Measurements from ENCODE around the gene HS3ST4. TPM values are rescaled to one million over a fixed set of nuclear protein-coding genes. Genes with fewer than 3 reads are reported as not detected.

The HS3ST4 gene
- total and polyA plus RNA-seq, 2 of the 4 experiments (the other 2 are of a cell fraction): not detected

GRCh38 chr16:25785361-25785760 lies 93.6 kb downstream of the HS3ST4 start:
- Histone ChIP-seq H3K79me1 (ENCODE audit: low read depth in 1 of 2, low read length in 2 of 2) (no peaks in the 10 kb centered on the region), H4K8ac (ENCODE audit: low read depth in 2 of 2, low read length in 2 of 2) (no peak overlapping the region), H2BK120ac (ENCODE audit: low read depth, low read length) (no peak overlapping the region), H3K4ac (ENCODE audit: low read depth, low read length) (no peak overlapping the region), H3K9me3 (ENCODE audit: control insufficient read depth, insufficient read depth, low read length) (0 out of 2 replicates have a peak, but pooled peaks cover 7% of the 10 kb centered on the region), H3K4me3 (ENCODE audit: insufficient read depth, low read depth, low read length) (no peak overlapping the region), H3K4me1 (ENCODE audit: control insufficient read depth, insufficient read depth, low read length) (no peaks in the 10 kb centered on the region), H2BK5ac (ENCODE audit: low read depth, low read length, poor library complexity, severe bottlenecking) (no peak overlapping the region), H2BK15ac (ENCODE audit: low read depth, low read length) (no peak overlapping the region), H2BK20ac (ENCODE audit: low read depth, low read length) (no peak overlapping the region), H2AK9ac (replicated peaks; ENCODE audit: low read depth, low read length, poor library complexity) (no peak overlapping the region), H3K9me1 (ENCODE audit: insufficient read depth, low read length) (no peaks in the 10 kb centered on the region), H2AK5ac (ENCODE audit: low read depth, low read length) (no peak overlapping the region), H3K4me2 (ENCODE audit: low read depth, low read length) (no peak overlapping the region), H3K27ac (ENCODE audit: insufficient read depth, low read length) (no peak overlapping the region), H3K27me3 (ENCODE audit: control insufficient read depth, insufficient read depth, low read length) (no peaks in the 10 kb centered on the region), H4K20me1 (ENCODE audit: insufficient read depth, low read length) (no peaks in the 10 kb centered on the region), H4K91ac (ENCODE audit: insufficient read depth, low read depth, low read length) (no peak overlapping the region), H3K36me3 (ENCODE audit: control insufficient read depth, insufficient read depth, low read length) (no peaks in the 10 kb centered on the region), H3K23ac (ENCODE audit: low read depth, low read length) (no peak overlapping the region), H3K18ac (ENCODE audit: low read depth, low read length) (no peak overlapping the region), H3K9ac (ENCODE audit: low read depth, low read length) (no peak overlapping the region), H3K14ac (replicated peaks; ENCODE audit: low read depth, low read length) (no peak overlapping the region), H3K56ac (ENCODE audit: extremely low read depth, insufficient read depth, low read length) (no peak overlapping the region), H4K5ac (ENCODE audit: low read depth, low read length) (no peak overlapping the region), H2AFZ (replicated peaks; ENCODE audit: low read length, poor library complexity) (no peak overlapping the region)
- in situ Hi-C loops (cut with MboI; ENCODE audit: low sequenced_read_pairs): no loop called here
- no peak for ATAC-seq (ENCODE audit: low read depth)
- dilution Hi-C loops (cut with HindIII; ENCODE audit: low sequenced_read_pairs, unreplicated experiment): no loop called here
- no peak for DNase-seq
- BruUV-seq (replicated peaks): no TSS peak
- ChIA-PET CTCF (no interaction called here), POLR2A (ENCODE audit: unreplicated experiment) (no interaction called here)
- intact Hi-C loops (cut with micrococcal nuclease): no loop called here
- WGBS, 2 experiments (ENCODE audit: extremely low coverage in 2 of 2, insufficient read length in 1 of 2): 75% methylated on average over 1 of the region's 4 CpGs; no CpG with 5 or more reads in 1 of the 2 experiments
- no peak for TF ChIP-seq ELK1 (IDR thresholded peaks at IDR 0.05; ENCODE audit: borderline replicate concordance, low read depth, low read length)
- TF ChIP-seq MAZ (IDR thresholded peaks at IDR 0.05; ENCODE audit: borderline replicate concordance, low read depth, low read length): no peak
- no peak for TF ChIP-seq POLR2A (IDR thresholded peaks at IDR 0.05; ENCODE audit: low read depth, low read length)
- TF ChIP-seq RAD21 (IDR thresholded peaks at IDR 0.05; ENCODE audit: low read length): no peak
- no peak for TF ChIP-seq RFX5 (IDR thresholded peaks at IDR 0.05; ENCODE audit: low read depth, low read length)
- no peak for TF ChIP-seq CHD1 (IDR thresholded peaks at IDR 0.05; ENCODE audit: low read depth, low read length)
- no peak for TF ChIP-seq BHLHE40 (IDR thresholded peaks at IDR 0.05; ENCODE audit: low read depth, low read length)
- no peak for TF ChIP-seq RCOR1 (IDR thresholded peaks at IDR 0.05; ENCODE audit: insufficient replicate concordance, low read length)

Data from IMR-90 (cell line).